BE2C (cell line): Measurements from ENCODE around the gene ARFGEF2.
"Not testable (repeated sequence)": the region's sequence is repeated elsewhere in the genome, so short reads cannot be mapped to it uniquely, and the experiment has no call there.

Experiments used
- DNase-seq: peaks from one replicate; pipeline ENCODE4 v3.0.0-alpha.2; 2020
- H3K27me3 ChIP-seq: fragments of 250-450 bp; sonication (Bioruptor Pico); 2 replicates; pipeline ENCODE4 v1.5.1; 2020; ENCODE audit warnings: mild to moderate bottlenecking
- H3K36me3 ChIP-seq: fragments of 250-450 bp; sonication (Bioruptor Pico); 2 replicates; pipeline ENCODE4 v1.5.1; 2020; ENCODE audit warnings: mild to moderate bottlenecking
- H3K4me1 ChIP-seq: fragments of 250-450 bp; sonication (Bioruptor Pico); 2 replicates; pipeline ENCODE4 v1.5.1; 2020
- H3K4me3 ChIP-seq: 2 replicates; pipeline ENCODE4 v1.5.1; 2011; ENCODE audit warnings: low read depth, low read length
- H3K9me3 ChIP-seq: fragments of 250-450 bp; sonication (Bioruptor Pico); 2 replicates; pipeline ENCODE4 v1.5.1; 2020
- CTCF ChIP-seq: IDR thresholded peaks from 2 replicates; pipeline ENCODE4 v1.5.1; 2012; ENCODE audit warnings: mild to moderate bottlenecking, low read depth, low read length

Gene ARFGEF2

DNA sequence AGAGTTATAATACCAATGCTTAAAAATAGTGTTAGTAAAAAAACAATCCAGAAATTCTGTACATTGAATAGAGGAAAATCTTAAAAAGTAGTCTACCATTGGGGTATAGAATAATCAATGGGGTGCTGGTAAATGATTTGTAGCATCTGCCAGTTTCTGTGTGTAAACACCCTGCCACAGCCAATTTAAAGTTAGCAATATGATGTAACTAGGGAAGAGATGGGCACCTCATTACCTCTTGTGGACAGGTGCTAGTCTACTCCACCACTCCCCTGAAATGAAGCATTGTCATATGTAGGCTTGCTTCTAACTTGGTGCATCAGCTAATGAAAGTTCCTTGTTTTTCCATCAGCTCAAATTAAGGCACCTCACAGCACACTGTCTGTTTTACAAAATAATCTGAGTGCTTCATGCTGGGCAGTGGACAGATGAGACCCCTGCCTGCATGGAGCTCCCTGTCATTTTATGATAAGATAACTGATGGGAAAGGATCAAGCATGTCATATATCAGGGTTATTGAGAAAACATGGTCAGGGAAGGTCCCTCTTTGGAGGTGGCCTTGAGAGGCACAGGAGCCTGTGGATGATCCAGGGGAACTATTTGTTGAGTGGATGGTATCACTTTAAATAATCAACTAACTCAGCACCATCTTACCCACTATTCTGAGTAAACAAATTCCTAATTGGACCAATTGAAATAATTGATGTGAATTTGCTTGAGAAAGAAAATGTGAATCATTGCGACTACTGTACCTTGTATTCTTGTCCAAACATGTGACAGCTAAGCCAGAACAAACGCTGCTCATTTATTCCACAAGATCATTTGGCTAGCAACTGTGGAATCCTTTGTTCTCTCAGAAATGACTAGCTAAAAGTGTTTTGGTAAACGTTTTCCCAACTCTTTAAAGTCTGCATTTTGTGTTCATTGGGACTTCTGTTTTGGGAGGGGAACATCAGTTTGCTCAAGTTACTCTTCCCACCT is 78.7 kb downstream of the ARFGEF2 start:
- no peak for DNase-seq
- no peak overlapping the region for H3K4me3 ChIP-seq

DNA sequence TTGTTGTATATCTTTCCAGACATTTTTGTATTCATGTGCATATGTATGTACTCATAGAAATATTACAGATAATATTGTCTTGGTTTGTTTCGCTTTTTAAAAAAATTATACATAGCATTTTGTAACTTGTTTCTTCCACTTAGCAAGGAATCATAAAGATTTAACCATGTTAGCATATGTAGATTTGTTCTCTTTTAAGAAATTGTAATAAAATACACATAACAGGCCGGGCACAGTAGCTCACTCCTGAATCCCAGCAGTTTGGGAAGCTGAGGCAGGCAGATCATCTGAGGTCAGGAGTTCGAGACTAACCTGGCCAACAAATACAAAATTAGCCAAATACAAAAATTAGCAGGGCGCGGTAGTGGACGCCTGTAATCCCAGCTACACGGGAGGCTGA is 80.2 kb downstream of the ARFGEF2 start:
- Histone ChIP-seq H3K9me3 (no peaks in the 10 kb centered on the region), H3K4me1 (no peaks in the 10 kb centered on the region), H3K4me3 (no peak overlapping the region), H3K36me3 (peaks cover 42% of the 10 kb centered on the region), H3K27me3 (no peaks in the 10 kb centered on the region)
- DNase-seq = no peak
- TF ChIP-seq CTCF = no peak

More for the DNA sequence above, 78.7 kb downstream of the ARFGEF2 start:
- peaks cover 44% of the 10 kb centered on the region for H3K36me3 ChIP-seq
- H3K27me3 ChIP-seq = no peaks in the 10 kb centered on the region
- TF ChIP-seq CTCF = no peak
- H3K9me3 ChIP-seq = no peaks in the 10 kb centered on the region
- H3K4me1 ChIP-seq = no peaks in the 10 kb centered on the region

DNA sequence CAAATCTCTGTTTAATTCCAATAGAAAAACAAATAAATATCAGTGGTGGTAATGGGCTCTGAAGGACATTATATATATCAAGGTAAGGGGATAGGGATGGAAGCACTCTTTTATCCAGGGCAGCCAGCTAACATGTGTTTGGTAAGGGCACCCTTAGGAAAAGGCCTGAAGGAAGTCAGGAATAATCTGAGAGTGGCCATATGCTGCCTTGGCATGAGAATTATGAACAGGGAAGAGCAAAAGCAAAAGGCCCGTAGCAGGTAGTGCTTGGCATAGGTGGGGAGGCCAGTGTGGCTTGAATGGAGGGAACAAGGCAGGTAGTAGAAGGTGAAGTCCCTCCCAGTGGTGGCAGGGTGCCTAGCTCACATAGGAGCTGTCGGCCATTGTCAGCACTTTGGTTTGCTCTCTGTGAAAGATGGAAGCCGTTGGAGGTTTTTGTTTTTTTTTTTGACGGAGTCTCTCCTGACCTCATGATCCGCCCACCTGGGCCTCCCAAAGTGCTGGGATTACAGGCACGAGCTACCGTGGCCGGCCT is 85.0 kb downstream of the ARFGEF2 start:
- no peak for TF ChIP-seq CTCF
- no peak for DNase-seq

GRCh38 chr20:49009899-49010631 is 88.6 kb downstream of the ARFGEF2 start:
- H3K27me3 ChIP-seq = no peaks in the 10 kb centered on the region
- no peak for DNase-seq
- H3K4me1 ChIP-seq = no peaks in the 10 kb centered on the region
- no peak overlapping the region for H3K4me3 ChIP-seq
- TF ChIP-seq CTCF = no peak
- H3K36me3 ChIP-seq = peaks cover 71% of the 10 kb centered on the region
- no peaks in the 10 kb centered on the region for H3K9me3 ChIP-seq

More for the DNA sequence above, 85.0 kb downstream of the ARFGEF2 start:
- H3K9me3 ChIP-seq = no peaks in the 10 kb centered on the region
- H3K4me1 ChIP-seq = no peaks in the 10 kb centered on the region
- H3K4me3 ChIP-seq = no peak overlapping the region
- no peaks in the 10 kb centered on the region for H3K27me3 ChIP-seq
- peaks cover 47% of the 10 kb centered on the region for H3K36me3 ChIP-seq

DNA sequence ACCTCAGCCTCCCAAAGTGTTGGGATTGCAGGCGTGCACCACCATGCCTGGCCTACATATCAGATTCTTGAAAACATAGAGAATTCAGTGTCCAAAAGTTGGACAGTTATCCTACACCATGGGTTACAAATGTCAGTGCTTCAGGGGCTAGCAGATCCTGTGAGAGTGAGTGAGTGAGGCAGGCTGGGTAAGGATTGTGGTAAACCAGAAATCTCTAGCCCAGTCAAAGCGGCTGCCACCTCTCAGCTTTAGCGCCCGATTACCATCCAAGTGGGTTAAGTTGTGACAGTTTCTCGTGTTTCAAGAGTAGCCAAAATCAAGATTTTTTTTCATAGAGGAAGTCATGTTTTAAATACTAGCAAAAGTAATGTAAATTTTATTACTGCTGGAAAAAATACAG is 102.7 kb downstream of the ARFGEF2 start:
- Histone ChIP-seq H3K9me3 (no peaks in the 10 kb centered on the region), H3K4me3 (no peak overlapping the region), H3K27me3 (no peaks in the 10 kb centered on the region), H3K4me1 (no peaks in the 10 kb centered on the region), H3K36me3 (peaks cover 47% of the 10 kb centered on the region)
- no peak for TF ChIP-seq CTCF
- DNase-seq = no peak

- H3K4me3 ChIP-seq, DNase-seq: not testable (repeated sequence)
- peaks cover 55% of the 10 kb centered on the region for H3K36me3 ChIP-seq
These were observed 106.7 kb downstream of the ARFGEF2 start for GRCh38 chr20:49028177-49028576.

More at GRCh38 chr20:49028177-49028576, 106.7 kb downstream of the ARFGEF2 start:
- not testable (repeated sequence) for H3K27me3 ChIP-seq, H3K4me1 ChIP-seq, H3K9me3 ChIP-seq
